ENCODE measurements around the gene TPM3.

- no peak for TF ChIP-seq GLIS3 (CRISPR knock-in tag; IDR thresholded peaks at IDR 0.05)
- TF ChIP-seq ZFP30 (CRISPR knock-in tag; IDR thresholded peaks at IDR 0.05), result no peak
- no peak for TF ChIP-seq TCF4 (CRISPR knock-in tag; IDR thresholded peaks at IDR 0.05; ENCODE audit: borderline replicate concordance)
- TF ChIP-seq PATZ1 (CRISPR knock-in tag; IDR thresholded peaks at IDR 0.05; ENCODE audit: borderline replicate concordance), result no peak
- no peak for TF ChIP-seq BACH2 (CRISPR knock-in tag; IDR thresholded peaks at IDR 0.05; ENCODE audit: borderline replicate concordance)
- TF ChIP-seq ZNF565 (CRISPR knock-in tag; conservative IDR thresholded peaks at IDR 0.05; ENCODE audit: low read depth), result no peak
- no peak for TF ChIP-seq ESRRG (CRISPR knock-in tag; IDR thresholded peaks at IDR 0.05)
- no peak for TF ChIP-seq TSHZ2 (CRISPR knock-in tag; IDR thresholded peaks at IDR 0.05)
- TF ChIP-seq RARB (CRISPR knock-in tag; IDR thresholded peaks at IDR 0.05), result no peak
- no peak for TF ChIP-seq OSR1 (CRISPR knock-in tag; IDR thresholded peaks at IDR 0.05)
- TF ChIP-seq CSDC2 (CRISPR knock-in tag; IDR thresholded peaks at IDR 0.05), result no peak
These were observed 32.3 kb downstream of the TPM3 start for GRCh38 chr1:154159554-154159953.

Measured in SK-N-SH treated with all-trans-retinoic acid at 6 μM for 48 hours (cell line).